ENCODE data around the gene WDR18. TPM values are rescaled to one million over a fixed set of nuclear protein-coding genes. Genes with fewer than 3 reads are reported as not detected.

Gene WDR18
- total RNA-seq, 1 experiment from 2014 or later = 94.7 TPM

GRCh38 chr19:1012334-1012733 is 28.2 kb downstream of the WDR18 start:
- no peak overlapping the region for H2BK120ac ChIP-seq (ENCODE audit: low read depth, low read length, poor library complexity, severe bottlenecking)
- Mint-ChIP-seq H3K4me3 (no peak overlapping the region), H3K4me1 (peaks cover 12 to 16% of the 10 kb centered on the region in 2 experiments), H3K9me3 (no peaks in the 10 kb centered on the region), H3K27ac (no peak overlapping the region), H3K27me3 (ENCODE audit: low read depth) (no peaks in the 10 kb centered on the region), H3K36me3 (ENCODE audit: insufficient read depth in 1 of 3, low read depth in 3 of 3) (peaks cover 2 to 16% (median 12%) of the 10 kb centered on the region in 3 experiments; a peak in 5 of 7 replicates)
- no peak for TF ChIP-seq CTCF (conservative IDR thresholded peaks at IDR 0.05)
- H3K14ac ChIP-seq (ENCODE audit: insufficient read depth, low read length) = no peak overlapping the region
- H3K27ac ChIP-seq (ENCODE audit: insufficient read length, low read depth, low read length) = no peak overlapping the region
- no peak overlapping the region for H3K56ac ChIP-seq (ENCODE audit: insufficient read length, low read depth, low read length)
- no peaks in the 10 kb centered on the region for H3K27me3 ChIP-seq (ENCODE audit: insufficient read depth, low read length)
- H2BK20ac ChIP-seq (ENCODE audit: low read depth, low read length, poor library complexity, severe bottlenecking) = no peak overlapping the region
- WGBS (ENCODE audit: extremely low coverage, insufficient read length, low lambda C conversion rate) = no CpG with 5 or more reads among the region's 18 CpGs
- H3K4me2 ChIP-seq (ENCODE audit: insufficient read depth, insufficient read length, low read length) = no peak overlapping the region
- H2AFZ ChIP-seq (ENCODE audit: low read length) = no peak overlapping the region
- H2BK5ac ChIP-seq (ENCODE audit: insufficient read length, low read length) = no peak overlapping the region
- no peak for DNase-seq
- no peaks in the 10 kb centered on the region for H3K4me1 ChIP-seq (ENCODE audit: insufficient read depth, low read length)
- H4K5ac ChIP-seq (ENCODE audit: insufficient read length, low read depth, low read length) = no peak overlapping the region
- no peak overlapping the region for H3K18ac ChIP-seq (ENCODE audit: insufficient read length, low read depth, low read length)
- no peak overlapping the region for H4K91ac ChIP-seq (ENCODE audit: insufficient read length, low read depth, low read length)
- H3K79me2 ChIP-seq (ENCODE audit: insufficient read depth, low read length) = peaks cover 14% of the 10 kb centered on the region; the same call in 1 of the 2 replicates
- no peak overlapping the region for H3K9ac ChIP-seq (ENCODE audit: extremely low read depth, insufficient read length, low read length)
- H2AK5ac ChIP-seq (ENCODE audit: insufficient read length, low read length) = no peak overlapping the region
- no peaks in the 10 kb centered on the region for H3K23me2 ChIP-seq (ENCODE audit: insufficient read length, low read depth, low read length, poor library complexity, severe bottlenecking)
- no peak overlapping the region for H3K23ac ChIP-seq (ENCODE audit: insufficient read length, low read depth, low read length)
- peaks cover 2% of the 10 kb centered on the region for H3K79me1 ChIP-seq (ENCODE audit: insufficient read depth, low read depth, low read length, poor library complexity, severe bottlenecking)
- no peak overlapping the region for H3T11ph ChIP-seq (ENCODE audit: low read length)
- H2BK15ac ChIP-seq (ENCODE audit: low read depth, low read length) = no peak overlapping the region
- H4K20me1 ChIP-seq (ENCODE audit: control insufficient read depth, insufficient read depth, insufficient read length) = no peaks in the 10 kb centered on the region
- no peak overlapping the region for H2BK12ac ChIP-seq (ENCODE audit: insufficient read length, low read depth, low read length)
- H4K8ac ChIP-seq (replicated peaks; ENCODE audit: insufficient read length, low read depth, low read length) = no peak overlapping the region
- H3K4ac ChIP-seq (ENCODE audit: low read depth, low read length) = no peak overlapping the region
- H3K9me3 ChIP-seq (ENCODE audit: control insufficient read depth, low read depth, low read length) = no peaks in the 10 kb centered on the region

All from H9 (cell line).